GM20431 (cell line): Measurements from ENCODE around the gene RNGTT.

ENCODE experiments used
- in situ Hi-C: fragments of 300-500 bp; cut with MseI, MboI; formaldehyde crosslinking; loops from one replicate; pipeline ENCODE4 v1.15.0; 2020; ENCODE audit warnings: low sequenced_read_pairs; ENCODE audit not compliant: unreplicated experiment

The RNGTT gene

GRCh38 chr6:88870717-88871330, 92.6 kb downstream of the RNGTT start:
- in situ Hi-C loops = loop anchor here (25.0 kb wide), 1 partner anchor 934 kb away; no protein-coding TSS in a partner anchor

- in situ Hi-C loops = loop anchor here (25.0 kb wide), 1 partner anchor 932 kb away; no protein-coding TSS in a partner anchor
These were observed 94.0 kb downstream of the RNGTT start for GRCh38 chr6:88869263-88870020.

DNA sequence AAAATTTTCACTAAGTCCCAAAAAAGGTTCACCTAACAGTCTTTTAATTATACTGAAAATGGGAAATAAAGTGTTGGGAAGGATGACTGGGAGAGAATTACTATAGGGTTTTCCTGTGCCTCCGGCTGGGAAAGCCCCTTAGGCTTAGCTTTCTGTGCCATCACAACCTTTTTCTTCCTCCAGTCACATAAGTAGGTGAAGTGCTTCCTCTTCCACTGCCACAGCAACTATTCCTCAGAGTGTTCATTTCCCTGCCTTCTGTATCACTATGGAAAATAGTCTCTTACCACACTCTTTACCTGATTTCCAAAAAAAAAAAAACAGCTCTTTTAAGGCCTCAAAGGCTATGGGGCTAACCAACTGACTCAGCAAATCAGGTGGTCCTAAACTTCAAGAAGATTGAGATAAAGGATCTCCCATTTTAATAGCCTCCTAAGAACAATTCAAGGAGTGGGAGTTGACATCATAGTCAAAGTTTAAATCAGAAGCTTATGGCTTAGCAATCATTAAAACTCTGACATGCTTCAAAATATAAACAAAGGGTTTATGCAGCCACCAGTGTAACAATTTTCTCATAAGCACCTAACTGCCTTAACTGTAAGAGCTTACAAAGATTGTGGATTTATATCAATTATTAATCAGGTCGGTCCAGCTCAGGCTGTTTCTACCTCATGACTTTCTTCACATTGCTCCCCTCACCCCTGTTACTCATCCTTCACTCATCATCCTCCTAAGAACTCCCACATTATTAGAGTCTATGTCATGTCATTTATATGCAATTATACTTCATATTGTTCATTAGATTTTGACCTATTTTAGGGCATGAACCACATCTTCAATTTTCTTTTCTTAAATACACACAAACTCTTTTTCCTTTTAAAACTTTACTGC, 95.3 kb downstream of the RNGTT start:
- in situ Hi-C loops = loop anchor here (25.0 kb wide), 1 partner anchor 931 kb away; no protein-coding TSS in a partner anchor

DNA sequence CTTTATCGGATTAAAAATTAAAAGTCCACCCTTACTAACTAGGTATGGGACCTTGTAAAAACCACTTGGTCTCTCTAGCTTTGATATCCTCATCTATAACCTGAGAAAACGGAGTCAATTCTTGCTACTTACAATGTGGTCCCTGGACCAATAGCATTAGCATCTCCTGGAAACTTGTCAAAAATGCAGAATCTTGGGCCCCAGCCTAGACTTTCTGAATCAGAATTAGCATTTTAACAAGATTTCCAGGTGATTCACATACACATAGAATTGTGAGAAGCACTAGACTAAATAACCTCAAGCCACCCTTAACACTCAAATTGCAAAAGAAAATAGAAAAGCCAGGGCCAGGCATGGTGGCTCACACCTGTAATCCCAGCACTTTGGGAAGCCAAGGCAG, 96.6 kb downstream of the RNGTT start:
- in situ Hi-C loops = loop anchor here (25.0 kb wide), 1 partner anchor 930 kb away; no protein-coding TSS in a partner anchor

GRCh38 chr6:88865275-88865674, 98.1 kb downstream of the RNGTT start:
- in situ Hi-C loops = loop anchor here (25.0 kb wide), 1 partner anchor 928 kb away; no protein-coding TSS in a partner anchor

DNA sequence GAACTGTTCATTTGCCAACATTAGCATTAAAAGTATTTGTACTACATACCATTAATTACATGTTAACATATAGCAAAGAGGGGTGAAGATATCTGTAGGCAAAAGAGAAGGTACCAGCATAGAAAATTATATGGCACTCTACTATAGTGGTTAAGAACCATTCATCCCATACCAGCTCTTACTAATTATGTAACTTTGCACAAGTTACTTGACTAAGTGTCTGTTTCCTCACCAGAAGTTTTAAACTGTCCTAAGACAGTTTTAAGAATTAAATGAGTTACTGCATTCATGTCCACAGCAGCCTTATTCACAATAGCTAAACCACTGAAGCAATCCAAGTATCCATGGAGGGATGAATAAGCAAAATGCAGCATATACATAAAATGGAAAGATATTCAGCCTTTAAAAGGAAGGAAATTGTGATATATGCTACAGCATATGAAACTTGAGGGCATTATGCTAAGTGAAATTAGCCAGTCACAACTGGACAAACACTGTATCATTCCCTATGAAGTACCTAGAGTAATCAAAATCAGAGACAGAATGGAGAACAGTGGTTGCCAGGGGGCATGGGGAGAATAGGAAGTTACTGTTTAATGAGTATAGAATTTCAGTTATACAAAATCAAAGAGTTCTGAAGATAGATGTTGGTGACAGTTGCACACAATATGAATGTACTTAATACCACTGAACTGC, 98.9 kb downstream of the RNGTT start:
- in situ Hi-C loops = loop anchor here (25.0 kb wide), 1 partner anchor 927 kb away; no protein-coding TSS in a partner anchor

DNA sequence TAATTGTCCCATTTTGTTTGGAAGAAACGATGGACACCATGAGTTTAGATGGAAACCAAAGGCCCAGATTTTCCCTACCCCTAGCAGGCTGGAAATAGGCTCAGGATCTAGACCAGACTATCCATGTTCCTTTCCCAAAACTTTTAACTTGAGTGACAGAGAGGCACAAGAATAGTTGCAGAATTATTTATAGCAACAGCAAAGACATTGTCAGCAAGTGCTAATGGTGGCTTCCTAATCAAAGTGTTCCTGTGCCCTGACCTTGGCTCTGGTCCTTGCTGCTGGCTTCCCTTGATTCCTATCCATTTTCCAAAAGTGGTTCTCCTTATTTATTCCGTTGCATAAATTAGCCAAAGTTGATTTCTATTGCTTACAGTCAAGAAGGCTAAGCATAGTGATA, 103.1 kb downstream of the RNGTT start:
- in situ Hi-C loops = loop anchor here (25.0 kb wide), 1 partner anchor 923 kb away; no protein-coding TSS in a partner anchor

GRCh38 chr6:88858455-88858854, 105.0 kb downstream of the RNGTT start:
- in situ Hi-C loops = loop anchor here (25.0 kb wide), 1 partner anchor 921 kb away; no protein-coding TSS in a partner anchor

DNA sequence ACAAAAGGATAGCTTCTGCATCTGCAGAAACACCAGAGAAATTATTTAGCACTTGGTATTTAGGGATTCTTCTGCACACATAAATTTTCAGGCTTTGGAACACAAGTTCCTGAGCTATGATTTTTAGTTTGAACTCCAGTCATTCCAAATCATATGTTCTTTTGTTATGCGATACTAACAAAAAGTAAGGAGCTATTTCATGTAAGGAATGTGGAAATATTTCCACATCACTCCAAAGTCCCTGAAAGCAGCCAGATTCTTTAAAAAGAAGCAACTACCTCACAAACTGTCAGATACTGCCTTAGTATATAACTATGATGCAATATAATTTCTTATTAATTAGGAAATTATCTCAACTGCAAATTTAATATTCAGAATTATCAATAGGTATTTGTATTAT, 106.9 kb downstream of the RNGTT start:
- in situ Hi-C loops = loop anchor here (25.0 kb wide), 1 partner anchor 919 kb away; no protein-coding TSS in a partner anchor

DNA sequence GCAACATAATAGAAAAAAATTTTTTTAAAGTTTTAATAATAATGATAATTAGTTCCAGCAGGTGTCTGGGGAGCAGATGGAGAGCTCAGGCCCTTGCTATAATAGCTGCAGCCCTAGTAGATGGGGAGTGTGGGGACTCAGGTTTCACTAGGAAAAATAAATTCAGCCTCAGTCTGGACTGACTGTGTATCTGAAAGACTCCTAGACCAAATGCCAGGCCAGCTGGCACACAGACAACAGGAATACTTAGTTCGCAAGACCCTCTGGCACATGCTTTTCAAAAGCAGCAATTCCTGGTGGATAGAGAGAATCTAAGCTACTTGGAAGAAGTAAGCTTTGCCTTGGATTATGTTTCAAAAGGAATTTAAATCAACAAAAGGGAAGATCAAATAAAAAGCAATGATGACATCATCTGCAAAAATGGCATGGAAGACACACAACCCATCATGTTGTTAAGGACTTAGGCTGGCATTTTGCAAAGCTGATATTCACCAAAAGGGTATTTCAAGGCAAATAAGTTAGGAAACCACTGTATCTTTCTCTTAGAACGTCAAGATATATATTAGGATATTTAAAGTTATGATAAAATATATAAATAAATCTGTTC, 107.8 kb downstream of the RNGTT start:
- in situ Hi-C loops = loop anchor here (25.0 kb wide), 1 partner anchor 918 kb away; no protein-coding TSS in a partner anchor

DNA sequence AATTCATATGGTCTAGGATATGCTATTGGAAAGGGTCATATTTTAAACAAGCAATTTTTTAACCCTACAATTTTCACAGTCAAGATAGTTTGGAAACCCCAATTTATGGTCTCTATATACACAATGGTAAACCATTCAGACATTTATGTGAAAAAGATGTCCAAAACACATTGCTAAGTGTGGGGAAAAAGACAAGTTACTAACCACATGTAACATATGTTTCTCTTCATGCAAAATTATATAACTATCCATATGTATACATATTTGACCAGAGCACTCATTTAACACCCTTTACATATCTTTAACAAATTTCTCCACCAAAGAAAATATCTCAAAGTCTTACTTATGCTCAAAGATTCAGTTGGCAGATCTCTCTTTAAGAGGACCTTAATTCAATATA, 110.6 kb downstream of the RNGTT start:
- in situ Hi-C loops = loop anchor here (25.0 kb wide), 1 partner anchor 915 kb away; no protein-coding TSS in a partner anchor

- in situ Hi-C loops = loop anchor here (25.0 kb wide), 1 partner anchor 915 kb away; no protein-coding TSS in a partner anchor
These were observed 111.4 kb downstream of the RNGTT start for GRCh38 chr6:88852000-88852399.

DNA sequence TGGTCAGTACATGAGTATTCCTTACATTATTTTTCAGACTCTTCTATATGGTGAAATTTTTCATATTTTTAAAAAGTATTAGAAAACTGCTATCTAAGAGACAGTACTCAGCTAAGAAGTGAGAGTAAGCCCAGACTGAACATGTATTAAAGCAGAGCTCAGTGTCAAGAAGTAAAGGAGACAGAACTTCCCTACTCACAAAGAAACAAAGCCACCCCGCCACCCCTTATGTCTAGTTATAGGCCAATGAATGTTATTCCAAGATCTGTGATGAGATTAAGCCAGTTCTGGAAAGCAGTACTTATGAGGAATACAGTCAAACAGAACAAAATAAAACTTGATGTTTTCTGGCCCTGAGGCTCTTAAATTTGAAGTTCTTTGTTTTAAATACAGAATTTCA, 114.5 kb downstream of the RNGTT start:
- in situ Hi-C loops = no loop called here

DNA sequence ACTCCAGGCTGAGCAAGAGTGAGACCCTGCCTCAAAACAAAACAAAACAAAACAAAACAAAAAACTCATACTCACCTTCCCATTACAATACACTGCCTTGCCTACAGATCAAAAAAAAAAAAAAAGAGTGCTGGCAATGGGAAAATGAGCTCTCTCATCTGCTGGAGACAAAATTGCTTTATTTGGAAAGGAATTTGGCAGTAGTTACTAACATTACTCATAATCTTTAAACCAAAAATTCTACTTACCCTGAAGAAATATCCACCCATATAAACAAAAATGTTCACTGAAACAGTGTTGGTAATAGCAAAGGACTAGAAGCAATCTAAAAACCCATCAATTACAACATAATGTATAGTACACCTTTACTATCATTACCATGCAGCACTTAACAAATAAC, 120.4 kb downstream of the RNGTT start:
- in situ Hi-C loops = no loop called here

- in situ Hi-C loops = no loop called here
These were observed 121.1 kb downstream of the RNGTT start for GRCh38 chr6:88842320-88842719.

- in situ Hi-C loops = no loop called here
These were observed 122.5 kb downstream of the RNGTT start for GRCh38 chr6:88840796-88841539.

DNA sequence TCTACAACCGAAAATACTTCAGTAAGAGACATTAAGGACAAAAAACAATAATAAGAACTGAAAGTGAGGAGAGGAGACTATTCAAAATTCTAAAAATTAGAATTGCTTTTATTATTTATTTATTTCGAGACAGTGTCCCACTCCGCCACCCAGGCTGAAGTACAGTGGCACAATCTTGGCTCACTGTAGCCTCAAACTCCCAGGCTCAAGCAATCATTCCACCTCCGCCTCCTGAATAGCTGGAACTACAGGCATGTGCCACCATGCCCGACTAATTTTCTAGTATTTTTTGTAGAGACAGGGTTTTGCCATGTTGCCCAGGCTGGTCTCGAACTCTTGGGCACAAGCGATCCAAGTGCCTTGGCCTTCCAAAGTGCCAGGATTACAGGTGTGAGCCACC, 123.1 kb downstream of the RNGTT start:
- in situ Hi-C loops = no loop called here

GRCh38 chr6:88839280-88839679, 124.1 kb downstream of the RNGTT start:
- in situ Hi-C loops = no loop called here
